GM03348 (cell line): ENCODE measurements around the gene SLC9C2.
"Not testable (repeated sequence)": the region's sequence is repeated elsewhere in the genome, so short reads cannot be mapped to it uniquely, and the experiment has no call there.

Experiments
- DNase-seq: peaks from one replicate; pipeline ENCODE4 v3.0.0; 2012; ENCODE audit warnings: low spot score

Gene SLC9C2

GRCh38 chr1:173580071-173580470, 22.8 kb downstream of the SLC9C2 start:
- DNase-seq: no peak

GRCh38 chr1:173573596-173573995, 29.3 kb downstream of the SLC9C2 start:
- no peak for DNase-seq

GRCh38 chr1:173572201-173572873, 30.5 kb downstream of the SLC9C2 start:
- no peak for DNase-seq

GRCh38 chr1:173570370-173571007, 32.4 kb downstream of the SLC9C2 start:
- no peak for DNase-seq

GRCh38 chr1:173568483-173568882, 34.4 kb downstream of the SLC9C2 start:
- no peak for DNase-seq

GRCh38 chr1:173563846-173564245, 39.0 kb downstream of the SLC9C2 start:
- not testable (repeated sequence) for DNase-seq

- DNase-seq: no peak
These were observed 40.1 kb downstream of the SLC9C2 start for GRCh38 chr1:173562813-173563212.

GRCh38 chr1:173561263-173561662, 41.6 kb downstream of the SLC9C2 start:
- no peak for DNase-seq

- DNase-seq: no peak
These were observed 42.5 kb downstream of the SLC9C2 start for GRCh38 chr1:173560285-173560880.

- DNase-seq: no peak
These were observed 47.1 kb downstream of the SLC9C2 start for GRCh38 chr1:173555651-173556305.

- DNase-seq: no peak
These were observed 48.2 kb downstream of the SLC9C2 start for GRCh38 chr1:173554541-173555250.

GRCh38 chr1:173554089-173554488, 48.8 kb downstream of the SLC9C2 start:
- no peak for DNase-seq

GRCh38 chr1:173553312-173553711, 49.6 kb downstream of the SLC9C2 start:
- no peak for DNase-seq

- DNase-seq: no peak
These were observed 51.2 kb downstream of the SLC9C2 start for GRCh38 chr1:173551699-173552098.

GRCh38 chr1:173549813-173550212, 53.1 kb downstream of the SLC9C2 start:
- DNase-seq: no peak

- no peak for DNase-seq
These were observed 57.2 kb downstream of the SLC9C2 start for GRCh38 chr1:173545688-173546087.

GRCh38 chr1:173536223-173536622, 66.6 kb downstream of the SLC9C2 start:
- no peak for DNase-seq

- DNase-seq: peak; percentile 14
These were observed 70.6 kb downstream of the SLC9C2 start for GRCh38 chr1:173532237-173532636.

- no peak for DNase-seq
These were observed 71.8 kb downstream of the SLC9C2 start for GRCh38 chr1:173530795-173531693.

- DNase-seq: no peak
These were observed 73.8 kb downstream of the SLC9C2 start for GRCh38 chr1:173529106-173529505.

GRCh38 chr1:173527151-173527826, 75.6 kb downstream of the SLC9C2 start:
- DNase-seq: no peak
